Hepatocyte (in vitro differentiated cells): Measurements from ENCODE around the gene HPSE2.

Experiments used
- EZH2 ChIP-seq: fragments of 200-600 bp; sonication (generic); IDR thresholded peaks from 2 replicates; pipeline ENCODE4 v1.6.1; 2016; ENCODE audit warnings: antibody characterized with exemption, mild to moderate bottlenecking, borderline replicate concordance
- TF ChIP-seq, protein P1 (sequence below): fragments of 200-600 bp; sonication (generic); IDR thresholded peaks from 2 replicates; pipeline ENCODE4 v1.5.1; 2016; ENCODE audit warnings: antibody characterized with exemption, mild to moderate bottlenecking; ENCODE audit not compliant: poor library complexity

DNA sequence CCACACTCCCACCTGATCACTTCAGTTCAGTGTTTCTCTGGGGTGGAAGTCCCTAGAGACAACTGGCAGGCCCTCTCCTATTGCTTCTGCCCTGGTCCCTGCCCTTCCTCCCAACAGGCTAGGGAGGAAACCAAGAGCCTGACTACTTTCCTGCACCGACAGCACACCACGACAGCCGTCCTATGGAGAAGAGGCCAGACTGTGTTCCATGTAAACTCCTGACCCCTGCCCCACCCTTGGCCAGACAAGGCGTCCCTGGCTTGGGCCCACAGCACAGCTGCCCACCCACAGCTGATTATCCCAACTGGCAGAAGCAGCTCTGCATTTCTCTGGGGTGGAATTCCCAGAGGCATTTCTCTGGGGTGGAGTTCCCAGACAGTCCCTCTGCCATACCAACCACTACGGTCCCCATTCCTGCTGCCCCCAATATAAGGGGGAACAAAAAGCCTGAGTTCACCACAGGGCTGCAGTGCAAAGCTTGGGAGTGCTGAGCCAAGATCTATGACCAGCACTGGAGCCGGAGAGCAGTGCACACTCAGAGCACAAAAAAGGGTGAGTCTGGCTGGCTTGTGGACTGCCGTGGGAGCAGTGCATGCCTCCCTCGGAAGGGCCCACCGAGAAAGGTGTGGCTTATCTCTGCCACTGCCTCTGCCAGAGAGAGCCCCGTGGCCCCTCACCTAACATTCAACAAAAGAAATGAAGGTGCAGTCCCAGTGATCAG lies 193.4 kb downstream of the HPSE2 start:
- TF ChIP-seq, protein P1, sequence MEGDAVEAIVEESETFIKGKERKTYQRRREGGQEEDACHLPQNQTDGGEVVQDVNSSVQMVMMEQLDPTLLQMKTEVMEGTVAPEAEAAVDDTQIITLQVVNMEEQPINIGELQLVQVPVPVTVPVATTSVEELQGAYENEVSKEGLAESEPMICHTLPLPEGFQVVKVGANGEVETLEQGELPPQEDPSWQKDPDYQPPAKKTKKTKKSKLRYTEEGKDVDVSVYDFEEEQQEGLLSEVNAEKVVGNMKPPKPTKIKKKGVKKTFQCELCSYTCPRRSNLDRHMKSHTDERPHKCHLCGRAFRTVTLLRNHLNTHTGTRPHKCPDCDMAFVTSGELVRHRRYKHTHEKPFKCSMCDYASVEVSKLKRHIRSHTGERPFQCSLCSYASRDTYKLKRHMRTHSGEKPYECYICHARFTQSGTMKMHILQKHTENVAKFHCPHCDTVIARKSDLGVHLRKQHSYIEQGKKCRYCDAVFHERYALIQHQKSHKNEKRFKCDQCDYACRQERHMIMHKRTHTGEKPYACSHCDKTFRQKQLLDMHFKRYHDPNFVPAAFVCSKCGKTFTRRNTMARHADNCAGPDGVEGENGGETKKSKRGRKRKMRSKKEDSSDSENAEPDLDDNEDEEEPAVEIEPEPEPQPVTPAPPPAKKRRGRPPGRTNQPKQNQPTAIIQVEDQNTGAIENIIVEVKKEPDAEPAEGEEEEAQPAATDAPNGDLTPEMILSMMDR = no peak
- TF ChIP-seq EZH2 = no peak
